Fibroblast of skin of right biceps (primary cell): ENCODE results near the gene AMBRA1.

Experiments
- DNase-seq: peaks from one replicate; pipeline ENCODE4 v3.0.0-alpha.2; 2013

AMBRA1 gene

DNA sequence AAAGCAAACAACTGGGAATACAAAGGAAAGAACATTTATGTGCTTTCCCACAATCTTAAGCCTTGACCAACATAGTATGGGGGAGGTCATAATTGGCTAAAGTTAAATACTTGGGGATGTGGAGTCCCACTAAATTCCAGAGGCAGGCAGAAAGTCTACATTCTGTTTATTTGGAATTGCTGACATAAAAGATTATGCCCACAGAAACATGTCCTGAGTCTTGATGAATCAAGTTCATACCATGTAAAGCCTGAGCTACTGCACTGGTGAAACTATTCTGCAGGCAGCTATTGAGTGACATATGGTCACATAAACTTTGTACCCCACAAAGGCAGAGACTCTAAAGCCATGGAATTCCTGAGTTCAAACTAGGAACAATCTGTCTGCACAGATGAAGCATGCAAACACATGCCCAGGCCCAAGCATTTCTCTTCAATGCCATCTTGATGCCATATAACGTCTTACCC lies 132.3 kb downstream of the AMBRA1 start:
- DNase-seq = peak; percentile 39

DNA sequence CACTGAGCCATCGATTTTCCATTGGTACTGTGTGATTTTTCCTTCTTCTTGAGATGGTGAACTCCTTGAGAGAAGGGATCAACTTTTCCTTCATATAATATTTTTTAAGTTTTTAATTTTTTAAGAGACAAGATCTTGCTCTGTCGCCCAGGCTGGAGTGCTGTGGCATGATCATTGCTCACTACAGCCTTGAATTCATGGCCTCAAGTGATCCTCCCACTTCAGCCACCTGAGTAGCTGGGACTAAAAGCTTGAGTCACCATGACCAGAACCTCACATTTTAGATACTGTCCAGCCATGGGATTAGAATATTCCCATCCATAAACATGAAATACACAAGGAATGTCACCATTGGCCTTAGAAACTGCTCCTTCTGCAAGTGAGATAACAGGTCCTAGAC lies 135.3 kb downstream of the AMBRA1 start:
- DNase-seq = no peak

DNA sequence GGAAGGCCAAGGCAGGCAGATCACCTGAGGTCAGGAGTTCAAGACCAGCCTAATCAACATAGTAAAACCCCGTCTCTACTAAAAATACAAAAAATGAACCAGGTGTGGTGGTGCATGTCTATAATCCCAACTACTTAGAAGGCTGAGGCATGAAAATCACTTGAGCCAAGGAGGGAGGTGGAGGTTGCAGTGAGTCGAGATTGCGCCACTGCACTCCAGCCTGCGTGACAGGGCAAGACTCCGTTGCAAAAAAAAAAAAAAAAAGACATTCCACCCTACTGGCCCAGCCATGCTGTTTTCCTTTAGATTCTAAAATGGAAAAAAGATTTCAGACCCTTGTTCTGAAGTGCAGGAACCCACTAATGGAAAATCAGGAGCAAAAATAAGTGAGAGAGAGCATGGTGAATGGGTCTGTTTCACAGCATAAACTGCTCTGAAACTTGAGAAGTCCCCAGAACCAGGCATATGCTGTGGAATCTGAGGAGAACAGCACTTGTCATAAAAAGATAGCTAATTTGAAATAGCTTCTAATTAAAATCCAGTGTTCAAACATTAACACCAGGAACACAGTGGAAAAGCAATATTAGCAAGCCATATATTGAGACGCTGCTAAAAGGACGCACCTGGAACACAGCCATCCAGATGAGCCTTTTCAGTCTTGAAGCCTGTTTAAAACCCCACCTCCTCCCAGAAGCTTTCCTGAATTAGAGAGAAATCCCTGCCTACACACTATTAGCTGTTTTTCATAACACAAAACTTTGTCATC lies 136.0 kb downstream of the AMBRA1 start:
- DNase-seq = no peak

DNA sequence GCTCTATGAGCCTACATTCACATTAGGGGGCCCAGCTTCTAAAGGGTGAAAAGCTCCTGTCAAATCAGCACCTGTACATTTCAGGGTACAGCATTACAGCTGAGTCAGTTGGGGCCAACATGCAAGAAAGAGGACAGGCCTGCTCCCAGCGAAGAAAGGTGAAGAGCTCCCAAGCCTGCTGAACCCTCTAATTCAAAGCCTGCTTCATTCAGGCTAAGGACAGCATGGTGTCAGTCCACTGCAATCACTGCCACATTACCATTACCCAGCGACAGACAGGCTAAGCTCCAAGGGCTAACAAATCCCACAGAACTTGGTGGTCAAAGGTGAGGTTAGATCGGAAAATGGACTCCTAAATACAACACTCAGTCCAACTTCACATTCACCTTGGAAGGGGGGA lies 136.8 kb downstream of the AMBRA1 start:
- no peak for DNase-seq

DNA sequence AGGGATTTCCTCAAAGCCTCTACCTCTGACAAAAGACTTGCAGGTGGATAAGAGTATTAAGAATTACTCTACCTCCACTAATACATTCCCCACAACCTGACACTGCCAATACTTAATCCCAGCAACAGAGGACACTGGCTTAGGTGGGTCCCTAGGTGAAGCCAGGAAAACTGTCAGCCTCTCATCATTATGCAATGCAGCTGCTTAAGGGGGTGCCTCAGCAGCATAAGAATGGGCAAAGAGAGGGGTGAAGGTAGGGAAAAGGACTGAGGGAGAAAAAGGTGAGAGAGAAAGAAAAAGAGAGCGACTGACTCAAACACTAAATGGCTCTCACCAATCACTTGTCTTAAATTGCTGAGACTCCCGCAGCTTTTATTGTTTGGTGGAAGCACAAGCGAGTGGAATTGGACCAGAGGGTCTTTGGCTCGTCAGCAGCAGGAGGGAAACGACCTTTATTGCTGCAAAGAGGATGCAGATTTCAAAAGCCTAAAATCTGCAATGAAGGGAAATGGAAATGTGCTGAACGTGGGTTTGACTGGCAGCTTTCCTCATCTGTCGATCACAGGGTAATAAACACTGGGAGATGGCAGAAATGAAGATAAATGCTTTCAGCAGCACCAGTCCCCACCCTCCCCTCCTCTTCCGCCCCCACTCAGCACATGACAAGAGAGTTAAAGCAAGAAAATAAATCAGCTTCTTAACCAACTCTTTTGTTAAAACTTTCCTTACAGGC lies 137.4 kb downstream of the AMBRA1 start:
- no peak for DNase-seq

DNA sequence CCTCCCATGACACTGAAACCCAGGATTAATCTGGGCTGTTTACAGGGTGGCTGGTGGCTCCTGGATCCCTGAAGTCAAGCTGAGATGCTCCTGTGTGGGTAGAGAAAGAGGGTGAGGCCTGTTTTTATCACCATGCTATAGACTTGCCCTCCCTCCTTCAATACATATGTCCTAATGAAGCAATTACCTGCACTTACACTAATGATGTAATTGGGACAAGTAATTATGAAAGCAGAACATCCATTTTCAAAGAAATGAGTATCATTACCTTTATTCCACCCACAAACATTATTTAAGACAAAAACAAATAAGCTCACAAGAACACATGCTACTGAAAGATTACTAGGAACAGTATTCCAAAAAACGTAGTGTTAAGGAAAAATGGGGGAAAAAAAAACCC lies 138.0 kb downstream of the AMBRA1 start:
- DNase-seq = no peak

DNA sequence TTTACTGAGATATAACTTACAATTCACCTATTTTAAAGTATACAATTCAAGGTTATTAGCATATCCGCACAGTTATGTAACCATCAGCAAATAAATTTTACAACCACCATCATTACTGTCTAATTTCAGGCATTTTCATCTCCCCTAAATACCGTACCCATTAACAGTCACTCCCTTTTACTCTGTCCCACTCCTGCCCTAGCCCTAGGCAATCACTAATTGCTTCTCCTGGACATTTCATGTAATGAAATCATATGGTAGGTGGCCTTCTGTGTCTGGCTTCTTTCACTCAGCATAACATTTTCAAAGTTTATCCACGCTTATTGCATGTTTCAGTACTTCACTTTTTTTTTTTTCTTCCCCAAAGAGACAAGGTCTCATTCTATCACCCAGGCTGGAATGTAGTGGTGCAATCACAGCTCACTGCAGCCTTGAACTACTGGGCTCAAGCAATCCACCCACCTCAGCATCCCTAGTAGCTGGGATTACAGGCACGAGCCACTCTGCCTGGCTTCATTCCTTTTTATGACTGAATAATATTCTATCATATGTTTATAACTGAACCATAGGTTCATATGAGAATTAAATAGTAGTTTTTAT lies 140.8 kb downstream of the AMBRA1 start:
- no peak for DNase-seq

DNA sequence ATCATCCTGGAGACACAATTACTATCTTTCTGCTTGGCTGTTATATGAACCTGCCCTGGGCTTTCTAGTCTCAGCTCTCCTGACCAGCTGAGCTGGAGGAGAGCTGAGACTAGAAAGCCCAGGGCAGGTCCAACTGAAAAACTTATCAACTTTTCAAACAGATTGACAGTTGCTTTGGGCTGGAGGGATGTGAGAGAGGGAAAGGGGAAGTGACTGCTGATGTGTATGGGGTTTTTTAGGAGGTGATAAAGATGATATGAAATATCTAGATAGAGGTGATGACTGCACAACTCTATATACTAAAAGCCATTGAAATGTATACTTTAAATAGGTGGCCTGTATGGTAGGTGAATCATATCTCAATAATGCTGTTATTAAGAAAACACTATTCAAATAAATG lies 142.1 kb downstream of the AMBRA1 start:
- DNase-seq = no peak

DNA sequence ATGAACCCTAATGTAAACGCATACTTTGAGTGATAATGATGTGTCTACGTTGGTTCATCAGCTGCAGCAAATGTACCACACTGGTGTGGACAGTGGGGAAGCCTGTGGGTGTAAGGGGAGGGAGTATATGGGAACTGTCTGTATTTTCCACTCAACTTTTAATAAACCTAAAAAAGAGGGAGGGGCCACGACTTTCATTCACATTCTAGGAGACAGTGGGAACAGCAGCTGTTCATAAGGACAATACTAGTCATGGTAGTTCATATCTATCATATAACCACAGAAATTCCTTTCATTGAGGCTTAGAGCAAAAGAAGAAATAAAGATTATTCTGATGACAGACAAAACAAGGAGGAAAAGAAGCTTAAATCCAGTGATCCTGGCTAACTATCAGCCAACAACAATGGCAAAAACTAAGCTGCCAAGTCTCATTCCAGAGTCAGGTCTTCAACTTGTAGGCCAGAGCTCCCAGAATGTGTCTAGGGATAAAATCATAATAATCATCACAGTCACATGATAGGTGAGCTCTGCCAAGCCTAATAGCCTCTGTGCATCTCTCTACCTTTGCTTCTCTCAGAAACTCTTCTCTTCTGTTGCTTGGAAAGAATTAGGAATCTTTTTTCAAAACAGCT lies 142.9 kb downstream of the AMBRA1 start:
- DNase-seq = peak; percentile 10

DNA sequence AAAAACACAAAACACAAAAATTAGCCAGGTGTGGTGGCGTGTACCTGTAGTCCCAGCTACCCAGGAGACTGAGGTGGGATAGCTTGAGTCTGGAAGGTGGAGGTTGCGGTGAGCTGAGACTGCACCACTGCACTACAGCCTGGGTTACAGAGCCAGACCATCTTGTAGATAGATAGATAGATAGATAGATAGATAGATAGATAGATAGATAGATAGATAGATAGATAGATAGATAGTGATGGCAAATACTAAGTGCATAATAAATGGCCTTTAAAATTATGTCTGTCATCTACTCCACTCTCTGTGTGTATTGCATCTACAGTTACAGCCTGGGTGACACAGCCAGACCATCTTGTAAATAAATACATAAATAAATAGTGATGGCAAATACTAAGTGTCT lies 146.3 kb downstream of the AMBRA1 start:
- DNase-seq = no peak

DNA sequence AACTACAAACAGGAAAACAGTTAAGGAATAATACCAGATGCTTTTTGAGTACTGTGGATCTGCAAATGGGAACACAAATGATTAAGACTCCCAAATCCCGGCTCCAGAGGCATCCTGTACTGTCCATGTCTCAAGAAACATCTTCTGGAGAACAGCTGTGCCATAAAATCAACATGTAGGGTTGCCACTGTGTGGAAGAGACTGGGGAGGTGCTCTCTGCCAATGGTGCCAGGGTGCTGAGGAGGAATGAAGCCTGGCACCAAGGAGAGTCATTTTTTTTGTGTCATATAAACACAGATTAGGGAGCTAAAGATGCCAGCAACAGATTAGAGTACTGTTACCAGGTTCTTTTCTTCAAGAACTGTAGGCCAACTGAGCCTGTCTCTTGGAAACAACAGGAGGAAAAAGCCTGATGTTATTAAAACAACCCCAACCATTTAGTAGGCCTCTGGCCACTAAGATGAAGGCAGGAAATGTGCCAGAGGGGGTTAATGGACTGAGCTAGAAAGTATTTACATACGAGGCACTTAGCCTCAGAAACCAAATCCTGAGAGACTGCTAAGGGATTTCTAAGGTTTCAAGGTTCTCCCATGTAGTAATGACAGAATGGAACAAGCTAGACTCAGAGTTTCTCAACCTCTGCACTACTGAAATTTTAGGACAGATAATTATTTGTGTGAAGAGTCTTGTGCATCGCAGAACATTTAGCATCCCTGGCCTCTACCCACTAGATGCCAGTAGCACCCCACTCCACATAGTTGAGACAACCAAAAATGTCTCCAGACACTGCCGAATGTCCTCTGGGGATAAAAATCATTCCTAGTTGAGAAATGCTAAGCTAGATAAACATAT lies 147.7 kb downstream of the AMBRA1 start:
- DNase-seq = peak; percentile 19

DNA sequence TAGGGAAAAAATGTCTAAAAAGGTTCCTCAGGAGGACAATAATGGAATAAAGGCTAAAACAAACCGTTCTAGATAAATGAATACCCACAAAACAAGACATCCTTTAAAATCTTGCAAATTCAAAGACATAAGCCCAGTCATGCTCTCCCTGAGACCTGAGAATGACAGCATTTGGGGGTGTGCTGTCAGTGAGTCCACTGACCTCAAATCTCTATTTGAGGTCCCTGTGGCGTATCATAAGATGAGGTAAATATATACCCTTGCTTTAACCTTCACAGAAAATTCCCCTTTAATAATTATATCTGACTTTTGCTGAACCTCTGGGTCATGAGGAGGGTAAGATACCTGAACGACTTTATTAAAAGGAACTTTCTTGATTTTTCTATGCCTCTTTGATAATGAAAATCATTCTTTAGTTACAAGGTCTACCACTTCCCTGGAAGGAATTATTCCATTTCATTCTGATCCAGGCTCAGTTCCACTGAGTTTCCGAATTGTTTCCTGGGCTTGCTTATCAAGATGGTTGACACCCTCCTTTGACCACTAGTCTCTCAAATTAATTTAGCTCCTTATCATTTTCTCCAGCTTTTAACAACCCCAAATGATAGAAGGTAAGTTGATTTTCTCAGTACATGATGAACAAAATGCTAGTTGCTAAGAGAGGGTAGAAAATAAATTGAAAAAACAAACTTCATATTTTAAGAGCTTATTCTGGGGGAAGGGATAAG lies 148.5 kb downstream of the AMBRA1 start:
- no peak for DNase-seq

DNA sequence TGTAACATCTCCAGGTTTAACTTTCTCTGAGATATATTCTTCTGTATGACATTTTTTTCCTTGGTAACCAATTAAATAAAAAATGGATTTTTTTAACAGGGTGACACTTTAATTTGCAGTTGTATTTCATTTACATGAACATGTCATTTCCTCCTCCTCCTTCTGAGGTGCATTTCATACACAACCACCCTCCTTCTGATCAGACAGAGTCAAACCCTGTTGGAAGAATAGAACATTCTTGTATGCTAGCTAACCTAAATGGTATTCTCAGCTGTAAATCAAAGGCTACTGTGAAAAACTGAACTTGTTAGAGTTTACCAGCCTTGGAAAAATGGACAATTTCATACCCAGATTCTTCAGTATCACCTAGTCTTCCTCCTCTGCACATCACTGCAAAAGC lies 149.5 kb downstream of the AMBRA1 start:
- DNase-seq = no peak

DNA sequence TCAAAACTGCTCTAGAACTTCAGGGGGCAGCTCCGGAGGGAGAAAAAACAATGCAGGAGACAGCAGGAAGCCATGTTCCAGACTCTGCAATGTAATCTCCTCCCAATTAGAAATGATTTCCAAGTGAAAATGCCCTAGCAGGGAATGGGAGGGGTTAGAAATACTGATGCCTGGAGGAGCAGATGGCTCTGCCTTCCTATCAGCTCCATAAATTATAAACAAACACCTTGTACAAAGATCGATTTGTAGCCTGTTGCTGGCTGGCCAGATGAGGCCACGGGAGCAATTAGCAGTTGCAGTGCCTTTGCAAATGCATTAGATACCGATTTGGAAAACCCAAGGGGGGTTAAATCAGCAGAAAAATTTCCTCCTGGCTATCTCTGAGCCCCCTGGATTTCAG lies 155.6 kb downstream of the AMBRA1 start:
- no peak for DNase-seq

DNA sequence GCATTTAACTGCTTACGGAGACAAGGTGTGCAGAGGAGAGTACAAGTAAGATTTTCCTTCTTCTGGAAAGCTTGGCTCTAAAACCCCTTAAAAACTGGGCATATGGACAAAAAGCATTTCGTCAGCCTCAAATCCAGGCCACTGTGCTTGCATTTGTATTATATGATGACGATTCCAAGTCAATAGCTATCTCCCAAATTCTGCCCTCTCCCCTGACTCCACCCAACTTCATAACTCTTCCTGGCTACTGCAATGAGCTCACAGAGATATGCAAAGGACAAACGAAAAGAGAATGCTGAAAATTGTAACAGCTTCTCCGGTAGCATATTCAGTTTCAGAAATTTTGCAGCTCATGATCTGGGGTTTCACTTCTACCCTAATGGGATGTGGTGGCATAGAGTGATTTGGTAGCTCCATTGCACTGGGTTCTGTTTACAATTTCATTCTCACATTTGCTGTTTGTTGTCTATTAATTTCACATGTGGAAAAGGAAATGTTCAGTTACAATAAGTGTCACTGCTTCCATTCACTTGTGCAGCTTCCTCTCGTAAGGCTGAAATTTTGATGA lies 156.6 kb downstream of the AMBRA1 start:
- DNase-seq = no peak

DNA sequence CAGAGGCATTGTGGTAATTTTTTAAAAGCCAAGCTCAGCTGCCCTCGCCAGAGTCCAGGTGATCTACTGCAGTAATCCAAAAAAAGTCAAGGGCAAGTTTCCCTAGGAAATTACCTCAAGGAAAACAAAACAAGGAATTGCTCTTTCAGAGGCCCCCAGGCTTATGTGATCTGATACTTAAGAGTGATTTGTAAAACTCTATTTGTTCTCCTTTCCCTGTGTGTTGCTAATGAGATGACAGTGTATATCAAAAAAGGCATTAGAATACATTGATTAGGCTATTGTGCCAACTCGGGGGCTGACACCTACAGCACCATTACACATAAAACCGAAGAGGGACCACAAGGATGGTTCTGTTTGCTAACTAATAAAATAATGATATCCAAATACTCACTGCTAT lies 157.7 kb downstream of the AMBRA1 start:
- DNase-seq = no peak

DNA sequence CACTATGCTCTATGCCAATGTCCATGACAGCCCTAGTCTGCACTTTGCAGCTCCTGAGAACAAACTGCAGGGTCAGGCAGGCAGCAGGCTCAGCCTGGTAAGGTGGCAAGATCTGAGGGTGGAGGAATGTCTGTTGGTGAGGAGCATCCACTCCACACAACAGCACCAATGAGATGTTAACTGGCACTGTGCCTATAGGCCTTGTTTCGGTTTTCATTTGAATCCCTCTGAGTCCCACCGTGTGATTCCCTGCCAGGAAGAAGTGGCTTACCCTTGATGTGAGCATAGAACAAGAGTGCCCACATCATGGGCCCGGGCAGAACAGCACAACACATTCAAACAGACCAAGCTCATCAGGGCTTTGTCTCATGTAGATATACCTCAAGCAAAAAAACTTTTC lies 158.1 kb downstream of the AMBRA1 start:
- no peak for DNase-seq

DNA sequence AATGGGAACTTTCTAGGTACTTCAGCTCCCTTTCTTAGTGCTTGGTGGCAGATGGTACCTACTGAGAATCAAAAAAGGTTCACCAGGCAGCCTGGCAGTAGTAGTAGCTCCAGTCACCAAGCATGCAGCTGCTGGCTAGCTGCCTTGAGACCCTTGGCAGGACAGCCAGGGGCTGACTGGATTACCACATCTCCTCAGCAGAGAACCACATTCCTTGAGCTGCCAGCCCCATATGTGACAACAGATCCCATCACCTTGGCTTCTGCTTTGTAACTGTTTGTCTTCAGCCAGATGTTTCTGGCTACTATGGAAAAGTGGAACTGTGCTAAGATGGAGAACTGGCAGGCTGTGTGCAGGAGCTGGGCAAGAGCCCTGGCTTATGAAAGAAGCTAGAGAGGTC lies 162.6 kb downstream of the AMBRA1 start:
- no peak for DNase-seq

DNA sequence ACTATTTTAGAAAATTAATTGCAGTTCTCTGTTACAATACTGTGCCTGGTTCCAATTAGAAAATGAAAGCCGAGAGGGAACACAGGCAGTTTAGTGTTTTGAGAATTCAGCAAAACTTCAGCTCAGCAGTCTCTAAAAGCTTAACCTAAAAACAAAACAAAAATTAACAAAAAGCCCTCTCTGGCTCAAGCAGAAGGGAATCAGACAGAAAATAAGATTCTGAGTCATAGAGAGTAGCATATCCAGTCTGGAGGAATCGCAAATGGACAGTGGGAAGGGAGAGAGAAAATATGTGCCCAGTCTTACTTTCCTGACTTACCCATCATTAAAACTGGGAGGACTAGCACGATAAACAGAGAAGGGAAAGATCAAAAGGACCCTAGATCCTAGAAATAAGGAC lies 164.1 kb downstream of the AMBRA1 start:
- no peak for DNase-seq

DNA sequence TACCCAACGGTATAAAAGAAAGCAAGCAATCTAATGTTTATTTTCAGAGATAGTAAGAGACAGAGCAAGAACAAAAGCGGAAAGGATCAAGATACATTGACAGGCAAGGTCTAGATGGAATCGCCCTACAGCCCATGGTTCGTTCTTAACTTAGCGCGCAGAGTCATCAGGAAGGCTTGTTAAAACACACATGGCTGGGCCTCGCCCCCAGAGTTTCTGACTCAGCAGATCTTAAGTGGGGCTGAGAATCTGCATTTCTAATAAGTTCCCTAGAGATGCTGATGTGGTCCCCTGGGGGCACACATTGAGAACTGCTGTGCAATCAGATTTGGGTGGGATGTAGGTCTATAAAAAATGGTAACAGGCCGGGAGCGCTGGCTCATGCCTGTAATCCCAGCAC lies 166.5 kb downstream of the AMBRA1 start:
- no peak for DNase-seq

DNA sequence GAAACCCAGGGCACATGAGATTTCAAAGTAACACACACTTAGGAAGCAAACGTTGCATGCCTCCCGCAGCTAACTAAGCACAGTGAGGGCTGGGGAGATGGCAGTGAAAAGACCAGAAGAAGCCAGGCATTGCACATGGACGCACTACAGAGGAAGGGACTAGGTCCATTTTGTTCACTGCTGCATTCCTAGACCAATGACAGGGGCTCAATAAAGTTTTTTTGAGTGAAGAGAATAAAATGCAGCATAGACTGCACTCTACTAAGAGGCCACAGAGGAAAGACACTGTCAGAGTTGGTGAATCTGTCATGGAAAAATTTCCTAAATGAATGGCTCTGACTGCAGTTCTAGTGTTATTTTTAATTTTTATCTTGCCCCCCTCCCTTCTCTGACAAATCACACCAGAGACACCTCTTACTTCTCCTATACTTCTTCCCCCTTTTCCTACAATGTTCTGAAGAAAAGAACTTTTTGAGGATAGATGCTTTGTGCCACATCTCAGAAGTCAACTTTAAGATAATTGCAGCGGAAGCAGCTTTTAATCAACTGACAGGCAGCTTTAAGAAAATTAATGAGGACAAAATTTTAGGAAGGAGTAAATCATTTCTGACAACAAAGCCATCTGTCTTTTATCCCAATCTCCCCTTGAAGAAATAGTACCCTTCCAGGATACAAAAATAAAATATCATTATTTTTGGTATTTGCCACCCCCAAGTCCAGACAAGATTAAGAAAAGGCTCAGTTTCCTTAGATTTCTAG lies 167.4 kb downstream of the AMBRA1 start:
- no peak for DNase-seq
